GM21526 (cell line): ENCODE results near the gene SS18L1.
"Not testable (repeated sequence)": the region's sequence is repeated elsewhere in the genome, so short reads cannot be mapped to it uniquely, and the experiment has no call there.

Source experiments
- ATAC-seq: cut with Tn5 transposase; IDR thresholded peaks from one replicate; pipeline ENCODE4 v1.9.1; 2021; ENCODE audit warnings: moderate library complexity; ENCODE audit not compliant: unreplicated experiment, low FRiP score

The SS18L1 gene

GRCh38 chr20:62136283-62137091 lies 7.1 kb upstream of the SS18L1 start:
- ATAC-seq, result no peak

GRCh38 chr20:62137092-62137384 lies 6.5 kb upstream of the SS18L1 start:
- no peak for ATAC-seq

GRCh38 chr20:62137478-62138203 lies 5.9 kb upstream of the SS18L1 start:
- ATAC-seq, result no peak

- ATAC-seq, result no peak
These were observed 5.4 kb upstream of the SS18L1 start for GRCh38 chr20:62138204-62138543.

- no peak for ATAC-seq
These were observed 4.7 kb upstream of the SS18L1 start for GRCh38 chr20:62138912-62139311.

- ATAC-seq, result no peak
These were observed 3.9 kb upstream of the SS18L1 start for GRCh38 chr20:62139636-62140035.

GRCh38 chr20:62141043-62141396 lies 2.5 kb upstream of the SS18L1 start:
- no peak for ATAC-seq

GRCh38 chr20:62141397-62142251 lies 1.9 kb upstream of the SS18L1 start:
- no peak for ATAC-seq

- ATAC-seq, result peak; percentile 23
These were observed 1.1 kb upstream of the SS18L1 start for GRCh38 chr20:62142252-62143080.

GRCh38 chr20:62143957-62144825 lies 622 bp downstream of the SS18L1 start:
- peak; percentile 22 for ATAC-seq

- ATAC-seq, result no peak
These were observed 2.1 kb downstream of the SS18L1 start for GRCh38 chr20:62145688-62146018.

GRCh38 chr20:62146019-62146755 lies 2.6 kb downstream of the SS18L1 start:
- ATAC-seq, result no peak

- no peak for ATAC-seq
These were observed 3.6 kb downstream of the SS18L1 start for GRCh38 chr20:62147125-62147524.

- no peak for ATAC-seq
These were observed 4.0 kb downstream of the SS18L1 start for GRCh38 chr20:62147528-62147927.

GRCh38 chr20:62148383-62148782 lies 4.8 kb downstream of the SS18L1 start:
- ATAC-seq, result not testable (repeated sequence)

GRCh38 chr20:62148908-62149314 lies 5.3 kb downstream of the SS18L1 start:
- no peak for ATAC-seq

- ATAC-seq, result no peak
These were observed 6.2 kb downstream of the SS18L1 start for GRCh38 chr20:62149532-62150309.

- ATAC-seq, result no peak
These were observed 6.7 kb downstream of the SS18L1 start for GRCh38 chr20:62150310-62150575.

GRCh38 chr20:62151225-62151624 lies 7.7 kb downstream of the SS18L1 start:
- ATAC-seq, result no peak
